ENCODE results near the gene PTPRH.
A peak's percentile ranks its signal among the peaks of the same experiment; 100 is the strongest.

The PTPRH gene

GRCh38 chr19:55178781-55179599 lies 30.3 kb downstream of the PTPRH start:
- DNase-seq, result peak; percentile 92
- Mint-ChIP-seq H3K9me3 (peaks cover 10% of the 10 kb centered on the region), H3K36me3 (ENCODE audit: low read depth) (no peaks in the 10 kb centered on the region), H3K4me1 (peaks cover 5% of the 10 kb centered on the region), H3K27ac (no peak overlapping the region), H3K27me3 (ENCODE audit: low read depth, poor library complexity) (peaks cover 100% of the 10 kb centered on the region), H3K4me3 (peak overlapping the region; percentile 77)
- TF ChIP-seq, protein P1, sequence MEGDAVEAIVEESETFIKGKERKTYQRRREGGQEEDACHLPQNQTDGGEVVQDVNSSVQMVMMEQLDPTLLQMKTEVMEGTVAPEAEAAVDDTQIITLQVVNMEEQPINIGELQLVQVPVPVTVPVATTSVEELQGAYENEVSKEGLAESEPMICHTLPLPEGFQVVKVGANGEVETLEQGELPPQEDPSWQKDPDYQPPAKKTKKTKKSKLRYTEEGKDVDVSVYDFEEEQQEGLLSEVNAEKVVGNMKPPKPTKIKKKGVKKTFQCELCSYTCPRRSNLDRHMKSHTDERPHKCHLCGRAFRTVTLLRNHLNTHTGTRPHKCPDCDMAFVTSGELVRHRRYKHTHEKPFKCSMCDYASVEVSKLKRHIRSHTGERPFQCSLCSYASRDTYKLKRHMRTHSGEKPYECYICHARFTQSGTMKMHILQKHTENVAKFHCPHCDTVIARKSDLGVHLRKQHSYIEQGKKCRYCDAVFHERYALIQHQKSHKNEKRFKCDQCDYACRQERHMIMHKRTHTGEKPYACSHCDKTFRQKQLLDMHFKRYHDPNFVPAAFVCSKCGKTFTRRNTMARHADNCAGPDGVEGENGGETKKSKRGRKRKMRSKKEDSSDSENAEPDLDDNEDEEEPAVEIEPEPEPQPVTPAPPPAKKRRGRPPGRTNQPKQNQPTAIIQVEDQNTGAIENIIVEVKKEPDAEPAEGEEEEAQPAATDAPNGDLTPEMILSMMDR (IDR thresholded peaks at IDR 0.05), result no peak

DNA sequence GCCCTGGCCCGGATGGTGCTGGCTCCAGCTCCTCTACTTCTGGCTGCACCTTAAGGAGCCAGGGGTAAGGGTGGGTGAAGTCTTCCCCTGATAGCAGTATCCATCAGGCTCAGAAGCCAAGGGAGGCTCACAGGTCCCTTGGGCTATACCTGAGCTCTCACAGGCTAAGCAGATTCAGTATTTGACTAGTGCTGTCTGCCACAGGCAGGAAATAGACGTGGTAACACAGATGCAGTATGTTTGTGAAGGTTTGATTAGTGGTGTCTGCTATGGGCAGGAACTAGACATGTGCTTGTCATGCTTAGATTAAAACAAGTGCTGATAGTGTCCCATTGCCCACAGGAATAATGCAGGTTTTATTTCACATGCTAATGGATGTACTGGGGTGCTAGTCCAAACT lies 33.2 kb downstream of the PTPRH start:
- Mint-ChIP-seq H3K4me3 (no peak overlapping the region), H3K9me3 (peaks cover 15% of the 10 kb centered on the region), H3K27me3 (ENCODE audit: low read depth, poor library complexity) (peaks cover 100% of the 10 kb centered on the region), H3K36me3 (ENCODE audit: low read depth) (no peaks in the 10 kb centered on the region), H3K27ac (no peak overlapping the region), H3K4me1 (peaks cover 16% of the 10 kb centered on the region)
- no peak for DNase-seq
- TF ChIP-seq, protein P1 (IDR thresholded peaks at IDR 0.05), result no peak

- peaks cover 100% of the 10 kb centered on the region for H3K27me3 Mint-ChIP-seq (ENCODE audit: low read depth, poor library complexity)
- H3K9me3 Mint-ChIP-seq, result peaks cover 15% of the 10 kb centered on the region
- no peaks in the 10 kb centered on the region for H3K36me3 Mint-ChIP-seq (ENCODE audit: low read depth)
- TF ChIP-seq, protein P1 (IDR thresholded peaks at IDR 0.05), result no peak
- no peak for DNase-seq
- peak overlapping the region; percentile 24 for H3K27ac Mint-ChIP-seq
- peaks cover 16% of the 10 kb centered on the region for H3K4me1 Mint-ChIP-seq
- H3K4me3 Mint-ChIP-seq, result no peak overlapping the region
These were observed 34.0 kb downstream of the PTPRH start for GRCh38 chr19:55175117-55175867.

DNA sequence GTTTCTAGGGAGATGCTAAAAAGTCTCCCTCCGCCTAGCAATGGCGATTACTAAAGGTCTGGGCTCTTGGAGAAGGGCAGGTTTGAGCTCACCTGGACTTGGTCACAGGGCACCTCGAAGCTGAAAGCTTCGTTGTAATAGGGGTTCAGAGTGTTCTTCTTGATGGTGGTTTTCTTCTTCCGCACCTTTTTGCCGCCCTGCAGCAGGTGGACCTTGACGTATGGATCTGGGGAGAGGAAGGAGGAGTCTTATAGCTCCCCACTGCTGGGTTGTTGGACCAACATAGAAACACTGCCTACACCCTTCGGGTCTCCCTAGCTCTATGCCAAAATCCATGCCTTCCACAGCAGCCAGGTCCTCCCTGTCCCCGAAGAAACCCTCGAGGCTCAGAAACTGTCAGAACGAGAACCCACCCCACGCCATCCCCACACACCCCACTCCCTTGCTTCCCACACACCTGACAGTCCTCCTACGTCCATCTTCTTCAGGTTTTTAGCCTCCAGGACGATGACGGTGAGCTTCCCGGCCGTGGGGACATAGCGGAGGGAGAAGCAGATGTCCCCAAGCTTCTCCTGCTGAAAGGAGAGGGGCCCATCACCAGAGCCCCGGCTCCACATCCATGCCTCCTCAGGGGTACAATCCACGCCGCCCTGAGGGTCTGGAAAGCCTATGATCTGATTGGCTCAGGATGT lies 34.7 kb downstream of the PTPRH start:
- peaks cover 100% of the 10 kb centered on the region for H3K27me3 Mint-ChIP-seq (ENCODE audit: low read depth, poor library complexity)
- H3K36me3 Mint-ChIP-seq (ENCODE audit: low read depth), result no peaks in the 10 kb centered on the region
- TF ChIP-seq, protein P1 (IDR thresholded peaks at IDR 0.05), result no peak
- H3K9me3 Mint-ChIP-seq, result peaks cover 15% of the 10 kb centered on the region
- no peak overlapping the region for H3K27ac Mint-ChIP-seq
- peak overlapping the region; percentile 74 for H3K4me3 Mint-ChIP-seq
- H3K4me1 Mint-ChIP-seq, result peaks cover 13% of the 10 kb centered on the region
- no peak for DNase-seq

GRCh38 chr19:55173714-55174409 lies 35.4 kb downstream of the PTPRH start:
- TF ChIP-seq, protein P1 (IDR thresholded peaks at IDR 0.05), result no peak
- Mint-ChIP-seq H3K27ac (no peak overlapping the region), H3K4me1 (peaks cover 11% of the 10 kb centered on the region), H3K36me3 (ENCODE audit: low read depth) (no peaks in the 10 kb centered on the region), H3K27me3 (ENCODE audit: low read depth, poor library complexity) (peaks cover 100% of the 10 kb centered on the region), H3K4me3 (peak overlapping the region; percentile 74), H3K9me3 (peaks cover 15% of the 10 kb centered on the region)
- DNase-seq, result peak; percentile 85
